PC-9 (cell line): ENCODE data around the gene INTS7.

Source experiments
- CTCF ChIP-seq: fragments of 200-600 bp; sonication (generic); conservative IDR thresholded peaks from 2 replicates; pipeline ENCODE4 v1.6.1; 2017; ENCODE audit warnings: mixed run types, antibody characterized with exemption, mild to moderate bottlenecking, moderate library complexity
- EZH2 ChIP-seq: fragments of 200-600 bp; sonication (generic); IDR thresholded peaks from 2 replicates; pipeline ENCODE4 v1.8.0; 2017; ENCODE audit warnings: antibody characterized with exemption, low read depth

- no peak for TF ChIP-seq EZH2
- TF ChIP-seq CTCF = peak; percentile 81
Observed at GRCh38 chr1:212035123-212035834, at the start of gene INTS7, which contains the start of gene DTL.
